NCI-H1930 (cell line): ENCODE results near the gene MIGA1.
"Not testable (repeated sequence)": the region's sequence is repeated elsewhere in the genome, so short reads cannot be mapped to it uniquely, and the experiment has no call there.

Experiments used
- DNase-seq, 2 experiments: peaks; one replicate each; lab custom pipeline; 2025; lab: John Stamatoyannopoulos, UW

MIGA1 gene

GRCh38 chr1:77918918-77919317 is 139.5 kb downstream of the MIGA1 start:
- DNase-seq: not testable (repeated sequence)

GRCh38 chr1:77925518-77925917 is 146.1 kb downstream of the MIGA1 start:
- no peak for DNase-seq

GRCh38 chr1:77925956-77926355 is 146.5 kb downstream of the MIGA1 start:
- DNase-seq: no peak

GRCh38 chr1:77926561-77927357 is 147.3 kb downstream of the MIGA1 start:
- DNase-seq: no peak

GRCh38 chr1:77927414-77927813 is 148.0 kb downstream of the MIGA1 start:
- DNase-seq: no peak
